HL-60/S4 treated with retinoic acid at 250 ng/mL for 4 days and 3 days (cell line): ENCODE measurements around the gene CTSC.

Experiments
- in situ Hi-C: fragments of 300-500 bp; cut with MboI; formaldehyde crosslinking; loops from 2 replicates; pipeline ENCODE4 v1.7.0; 2022; ENCODE audit warnings: low sequenced_read_pairs

Gene CTSC

GRCh38 chr11:88320149-88320559, 17.4 kb downstream of the CTSC start:
- in situ Hi-C loops = no loop called here

- in situ Hi-C loops = no loop called here
Observed at GRCh38 chr11:88318017-88318416, 19.5 kb downstream of the CTSC start.

GRCh38 chr11:88317536-88317935, 20.0 kb downstream of the CTSC start:
- in situ Hi-C loops = no loop called here

- in situ Hi-C loops = no loop called here
Observed at GRCh38 chr11:88315981-88316441, 21.5 kb downstream of the CTSC start.

GRCh38 chr11:88315015-88315414, 22.5 kb downstream of the CTSC start:
- in situ Hi-C loops = no loop called here

- in situ Hi-C loops = no loop called here
Observed at GRCh38 chr11:88313441-88313840, 24.1 kb downstream of the CTSC start.

GRCh38 chr11:88312628-88313027, 24.9 kb downstream of the CTSC start:
- in situ Hi-C loops = no loop called here

- in situ Hi-C loops = no loop called here
Observed at GRCh38 chr11:88310246-88310645, 27.3 kb downstream of the CTSC start.

- in situ Hi-C loops = no loop called here
Observed at GRCh38 chr11:88308576-88308975, 29.0 kb downstream of the CTSC start.

GRCh38 chr11:88307749-88308425, 29.6 kb downstream of the CTSC start:
- in situ Hi-C loops = no loop called here

GRCh38 chr11:88306785-88307184, 30.8 kb downstream of the CTSC start:
- in situ Hi-C loops = no loop called here

GRCh38 chr11:88305430-88305829, 32.1 kb downstream of the CTSC start:
- in situ Hi-C loops = no loop called here

GRCh38 chr11:88304352-88304751, 33.2 kb downstream of the CTSC start:
- in situ Hi-C loops = no loop called here

- in situ Hi-C loops = no loop called here
Observed at GRCh38 chr11:88303037-88303436, 34.5 kb downstream of the CTSC start.

- in situ Hi-C loops = no loop called here
Observed at GRCh38 chr11:88301488-88302140, 35.9 kb downstream of the CTSC start.

GRCh38 chr11:88300888-88301487, 36.5 kb downstream of the CTSC start:
- in situ Hi-C loops = no loop called here

GRCh38 chr11:88297863-88298262, 39.7 kb downstream of the CTSC start:
- in situ Hi-C loops = no loop called here

GRCh38 chr11:88297421-88297820, 40.1 kb downstream of the CTSC start:
- in situ Hi-C loops = no loop called here

GRCh38 chr11:88295028-88295427, 42.5 kb downstream of the CTSC start:
- in situ Hi-C loops = no loop called here

GRCh38 chr11:88293931-88294330, 43.6 kb downstream of the CTSC start:
- in situ Hi-C loops = no loop called here

GRCh38 chr11:88292171-88292843, 45.2 kb downstream of the CTSC start:
- in situ Hi-C loops = no loop called here

- in situ Hi-C loops = no loop called here
Observed at GRCh38 chr11:88288560-88288959, 49.0 kb downstream of the CTSC start.
